K562 (cell line): Measurements from ENCODE around the gene TFF3. TPM values are rescaled to one million over a fixed set of nuclear protein-coding genes. Genes with fewer than 3 reads are reported as not detected.

ENCODE experiments used
- ATAC-seq: fragments of 200-7000 bp; cut with Tn5 transposase; 3 replicates; pipeline ENCODE4 v1.9.1; 2020; ENCODE audit warnings: moderate library complexity
- BruUV-seq: library from RNA; stranded (reverse); fragments of 400-500 nt; replicated peaks from 2 replicates; lab custom pipeline; 2021; lab: Mats Ljungman, UMichigan
- CTCF ChIA-PET: fragments of 300-600 bp; formaldehyde crosslinking; extraction: SDS; loops from one replicate; lab custom pipeline; 2021; ENCODE audit warnings: low intra/inter-chr PET ratio; lab: Yijun Ruan, JAX
- POLR2A ChIA-PET: fragments of 300-600, 350-650 bp; sonication (Branson Sonifier 250); formaldehyde crosslinking; extraction: SDS; loops from one replicate; lab custom pipeline; 2021; ENCODE audit warnings: antibody characterized with exemption, inconsistent platforms; lab: Yijun Ruan, JAX
- DNase-seq, 4 experiments: peaks; one replicate each; pipeline versions ENCODE4 v3.0.0 to v3.0.0-alpha.2; 2011 to 2018; ENCODE audit warnings: low spot score in 3 of 4, mixed read lengths in 3 of 4; ENCODE audit errors: extremely low read depth in 1 of 4
- FAIRE-seq: peaks from 2 replicates; lab custom pipeline; 2011; peaks lifted over from hg19 to GRCh38; lab: Jason Lieb, UNC
- H2AFZ ChIP-seq: 2 replicates; pipeline ENCODE4 v1.6.0; 2011; ENCODE audit warnings: low read depth, low read length, control low read depth, inconsistent platforms
- H3K27ac ChIP-seq: fragments of 200-600 bp; 3 replicates; pipeline ENCODE4 v1.8.0; 2011; ENCODE audit warnings: low read depth, mild to moderate bottlenecking, control low read depth, inconsistent platforms, low read length, moderate library complexity, mixed read lengths; ENCODE audit errors: extremely low read depth
- H3K27me3 ChIP-seq, 2 experiments: fragments of 300-600 bp in 1 of 2; 2 replicates in 1 of 2; 3 replicates in 1 of 2; pipeline versions ENCODE4 v1.6.0 to v1.8.0; 2011; ENCODE audit warnings: inconsistent platforms in 2 of 2, low read length in 2 of 2, mild to moderate bottlenecking in 1 of 2, mixed read lengths in 1 of 2, moderate library complexity in 1 of 2; ENCODE audit not compliant: control insufficient read depth in 2 of 2, insufficient read depth in 2 of 2
- H3K36me3 ChIP-seq: fragments of 300-600 bp; 3 replicates; pipeline ENCODE4 v1.8.0; 2011; ENCODE audit warnings: mild to moderate bottlenecking, low read length, inconsistent platforms; ENCODE audit not compliant: control insufficient read depth, insufficient read depth
- H3K4me1 ChIP-seq, 2 experiments: fragments of 200-600 bp in 1 of 2; replicated peaks in 1 of 2; 2 replicates in 1 of 2; 3 replicates in 1 of 2; pipeline versions ENCODE4 v1.5.1 to v1.8.0; 2011; ENCODE audit warnings: inconsistent platforms in 2 of 2, low read length in 2 of 2, mild to moderate bottlenecking in 1 of 2, mixed read lengths in 1 of 2, moderate library complexity in 1 of 2; ENCODE audit not compliant: control insufficient read depth in 2 of 2, insufficient read depth in 2 of 2
- H3K4me2 ChIP-seq: 2 replicates; pipeline ENCODE4 v1.6.1; 2011; ENCODE audit warnings: low read length, control low read depth, inconsistent platforms, mixed read lengths; ENCODE audit not compliant: insufficient read depth
- H3K4me3 ChIP-seq: fragments of 200-600 bp; sonication (generic), shearing (Covaris generic); 2 replicates; pipeline ENCODE4 v1.5.1; 2016; ENCODE audit warnings: control low read depth, inconsistent platforms
- H3K79me2 ChIP-seq: fragments of 200-600 bp; 3 replicates; pipeline ENCODE4 v1.8.0; 2011; ENCODE audit warnings: low read length, inconsistent platforms; ENCODE audit not compliant: control insufficient read depth, insufficient read depth
- H3K9ac ChIP-seq, 2 experiments: 2 replicates each; pipeline versions ENCODE4 v1.6.0 to v1.6.1; 2011; ENCODE audit warnings: low read depth in 2 of 2, low read length in 2 of 2, control low read depth in 1 of 2, inconsistent platforms in 1 of 2, mild to moderate bottlenecking in 1 of 2, mixed read lengths in 1 of 2; ENCODE audit not compliant: insufficient read depth in 1 of 2
- H3K9me1 ChIP-seq: one replicate; pipeline ENCODE4 v1.6.0; 2011; ENCODE audit warnings: inconsistent platforms, mild to moderate bottlenecking, low read length, moderate library complexity; ENCODE audit not compliant: control insufficient read depth, insufficient read depth
- H3K9me3 ChIP-seq: replicated peaks from 2 replicates; pipeline ENCODE4 v1.5.1; 2011; ENCODE audit warnings: low read depth, low read length, inconsistent platforms; ENCODE audit not compliant: control insufficient read depth, insufficient read depth
- H4K20me1 ChIP-seq: replicated peaks from 2 replicates; pipeline ENCODE4 v1.6.1; 2011; ENCODE audit warnings: low read length, inconsistent platforms, mixed read lengths; ENCODE audit not compliant: control insufficient read depth, insufficient read depth
- CREB1 ChIP-seq, 2 experiments: sonication (generic) in 1 of 2; formaldehyde crosslinking in 1 of 2; IDR thresholded peaks; 2 replicates each; pipeline versions ENCODE4 v1.6.1 to v1.8.0; 2012 to 2022; ENCODE audit warnings: inconsistent platforms in 1 of 2, mild to moderate bottlenecking in 1 of 2, missing genetic modification reagents in 1 of 2, moderate library complexity in 1 of 2
- CTBP1 ChIP-seq: fragments of 450-650 bp; IDR thresholded peaks from 2 replicates; pipeline ENCODE4 v1.6.1; 2016; ENCODE audit warnings: borderline replicate concordance
- DACH1 ChIP-seq: fragments of 450-650 bp; IDR thresholded peaks from 2 replicates; pipeline ENCODE4 v1.6.1; 2018; ENCODE audit not compliant: partially characterized antibody
- FOS ChIP-seq: IDR thresholded peaks from 3 replicates; pipeline ENCODE4 v1.6.1; 2011; ENCODE audit not compliant: insufficient read length; ENCODE audit errors: extremely low read depth
- HLTF ChIP-seq: fragments of 450-650 bp; IDR thresholded peaks from 2 replicates; pipeline ENCODE4 v1.6.1; 2016
- MAFK ChIP-seq: IDR thresholded peaks from 2 replicates; pipeline ENCODE4 v1.6.1; 2011; ENCODE audit warnings: low read length, improper control_type of control experiment
- MCM7 ChIP-seq, 2 experiments: fragments of 450-650 bp; IDR thresholded peaks; 2 replicates each; pipeline ENCODE4 v1.6.1; 2016 to 2018
- NFE2L1 ChIP-seq: fragments of 450-650 bp; IDR thresholded peaks from 2 replicates; pipeline ENCODE4 v1.6.1; 2016; ENCODE audit warnings: missing genetic modification characterization, low read depth, mild to moderate bottlenecking, missing compliant biosample characterization, moderate library complexity, borderline replicate concordance
- PHTF2 ChIP-seq: fragments of 250-450 bp; sonication (Bioruptor Pico); IDR thresholded peaks from 2 replicates; pipeline ENCODE4 v1.5.0; 2021; ENCODE audit warnings: mild to moderate bottlenecking
- PML ChIP-seq: IDR thresholded peaks from 2 replicates; pipeline ENCODE4 v1.6.1; 2012; ENCODE audit warnings: low read length, inconsistent platforms
- RUNX1 ChIP-seq: sonication (generic); IDR thresholded peaks from 2 replicates; pipeline ENCODE4 v1.6.1; 2016; ENCODE audit warnings: antibody characterized with exemption, low read depth
- SREBF2 ChIP-seq: sonication (generic); formaldehyde crosslinking; IDR thresholded peaks from 2 replicates; pipeline ENCODE4 v1.4.0; 2020; ENCODE audit warnings: mild to moderate bottlenecking, missing genetic modification reagents
- TCF7L2 ChIP-seq: fragments of 150-350 bp; IDR thresholded peaks from 2 replicates; pipeline ENCODE4 v1.6.1; 2016; ENCODE audit warnings: low read depth, mild to moderate bottlenecking, low read length, moderate library complexity
- TFAP4 ChIP-seq: sonication (generic); formaldehyde crosslinking; IDR thresholded peaks from 2 replicates; pipeline ENCODE4 v1.8.0; 2022; ENCODE audit warnings: missing genetic modification reagents, mild to moderate bottlenecking, moderate library complexity, borderline replicate concordance
- VEZF1 ChIP-seq: fragments of 200-800 bp; sonication (Bioruptor generic); IDR thresholded peaks from 2 replicates; pipeline ENCODE4 v1.6.1; 2017; ENCODE audit warnings: missing genetic modification characterization, missing compliant biosample characterization
- XRCC5 ChIP-seq: fragments of 200-400 bp; formaldehyde crosslinking; IDR thresholded peaks from 2 replicates; pipeline ENCODE4 v1.6.1; 2017; ENCODE audit warnings: low read depth, mild to moderate bottlenecking, low read length
- ZNF224 ChIP-seq: sonication (generic); formaldehyde crosslinking; IDR thresholded peaks from 2 replicates; pipeline ENCODE4 v1.8.0; 2022; ENCODE audit warnings: mild to moderate bottlenecking, missing genetic modification reagents
- WGBS: fragments of 100-300 bp; shearing (Covaris generic); methylation state at CpG from one replicate; pipeline ENCODE4 v1.1.6; 2016; ENCODE audit warnings: low coverage, mixed read lengths; ENCODE audit not compliant: insufficient coverage; ENCODE audit errors: missing lambda C conversion rate; 5-methylcytosine and 5-hydroxymethylcytosine counted together
- in situ Hi-C: fragments of 300-500 bp; cut with MboI; formaldehyde crosslinking; loops from 4 replicates; pipeline ENCODE4 v1.15.0; 2018; ENCODE audit warnings: inconsistent platforms, mixed read lengths
- intact Hi-C: fragments of 100-400 bp; cut with micrococcal nuclease; formaldehyde crosslinking; loops from 2 replicates; pipeline ENCODE4 v1.14.2; 2022
- polyA plus RNA-seq, 8 experiments: library from polyadenylated mRNA; depleted of rRNA in 4 of 8; stranded (reverse) in 5 of 8; unstranded in 3 of 8; fragments of >200 nt; fragmentation: Nextera tagmentation in 2 of 8; fragmentation: Illumina TruSeq in 1 of 8; extraction: Ambion mirVana in 2 of 8; extraction: Trizol in 1 of 8; gene quantifications; 2 replicates each; pipeline versions ENCODE4 v1.2.1 to v1.2.3, GENCODE V29; 2011 to 2014; ENCODE audit warnings: inconsistent platforms in 1 of 8, missing spikeins in 1 of 8
- total RNA-seq, 7 experiments: library from RNA; depleted of rRNA in 6 of 7; stranded (reverse); fragments of >200 nt in 6 of 7; fragmentation: Illumina TruSeq in 2 of 7; extraction: Trizol in 2 of 7; gene quantifications; 2 replicates each; pipeline versions ENCODE4 v1.2.1 to v1.2.3, GENCODE V29; 2011 to 2021; ENCODE audit warnings: low replicate concordance in 1 of 7
- TF ChIP-seq, protein P1 (sequence below): sonication (generic); formaldehyde crosslinking; IDR thresholded peaks from 2 replicates; pipeline ENCODE4 v1.8.0; 2022; ENCODE audit warnings: mild to moderate bottlenecking, missing genetic modification reagents

Gene TFF3
- total and polyA plus RNA-seq, 9 of the 15 experiments (the other 6 are each of a cell fraction or from before 2014, with no cell fraction given): 0.78 TPM; not detected in 8

DNA sequence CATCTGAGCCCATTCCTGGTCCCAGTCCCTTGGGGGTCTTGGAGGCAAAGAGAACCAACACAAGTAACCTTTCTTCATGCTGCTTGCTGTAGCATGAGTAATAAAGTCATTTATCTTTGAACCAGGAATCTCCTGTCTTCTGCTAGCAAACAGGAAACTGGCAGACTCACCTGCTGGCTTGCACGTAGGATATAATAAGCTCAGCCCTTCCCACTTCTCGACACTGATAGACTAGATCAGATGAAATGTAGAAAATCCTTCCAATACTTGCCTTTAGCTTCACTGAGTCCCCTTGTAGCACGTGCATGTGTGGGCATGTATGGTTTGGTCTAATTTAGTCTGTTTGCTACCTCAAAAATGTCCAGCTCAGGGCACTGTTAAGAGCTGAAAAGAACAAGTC, 42.1 kb upstream of the TFF3 start (continued):
- TF ChIP-seq VEZF1 (CRISPR knock-in tag): no peak
- TF ChIP-seq TFAP4 (CRISPR knock-in tag): no peak
- no peak for TF ChIP-seq CTBP1
- TF ChIP-seq RUNX1: no peak
- no peak for TF ChIP-seq ZNF224 (CRISPR knock-in tag)
- no peak for TF ChIP-seq MAFK
- TF ChIP-seq MCM7 (IDR thresholded peaks at IDR 0.05): no peak
- TF ChIP-seq PML: no peak
- no peak for TF ChIP-seq PHTF2 (CRISPR knock-in tag)

GRCh38 chr21:42356650-42357049, 41.4 kb upstream of the TFF3 start:
- intact Hi-C loops (no loop called here), in situ Hi-C loops (no loop called here)
- Histone ChIP-seq H3K9ac (no peak overlapping the region), H3K4me3 (no peak overlapping the region), H3K27ac (no peak overlapping the region), H3K4me1 (no peaks in the 10 kb centered on the region; a peak in 1 of 5 replicates), H2AFZ (no peak overlapping the region), H3K4me2 (no peak overlapping the region), H3K9me1 (no peaks in the 10 kb centered on the region), H3K79me2 (no peaks in the 10 kb centered on the region), H4K20me1 (no peaks in the 10 kb centered on the region; the same call in 1 of the 2 replicates), H3K9me3 (0 out of 2 replicates have a peak, but pooled peaks cover 2% of the 10 kb centered on the region), H3K27me3 (peaks cover 14 to 61% of the 10 kb centered on the region in 2 experiments), H3K36me3 (no peaks in the 10 kb centered on the region)
- ChIA-PET CTCF (no interaction called here), POLR2A (interaction anchor here (0.6 to 0.7 kb wide), 2 partner anchors 16 to 429 kb away, joined by 3 read pairs; no protein-coding TSS in a partner anchor)
- 2% methylated on average over 6 of the region's 6 CpGs for WGBS
- BruUV-seq: no TSS peak
- ATAC-seq (no peak), DNase-seq (no peak), FAIRE-seq (no peak)
- TF ChIP-seq XRCC5: no peak
- TF ChIP-seq FOS: no peak
- TF ChIP-seq DACH1: no peak
- TF ChIP-seq CREB1 (IDR thresholded peaks at IDR 0.05): no peak
- TF ChIP-seq CREB1 (CRISPR knock-in tag; IDR thresholded peaks at IDR 0.05): no peak
- no peak for TF ChIP-seq TCF7L2
- no peak for TF ChIP-seq NFE2L1 (tag)
- TF ChIP-seq HLTF: no peak
- no peak for TF ChIP-seq SREBF2 (CRISPR knock-in tag)
- TF ChIP-seq, protein P1, sequence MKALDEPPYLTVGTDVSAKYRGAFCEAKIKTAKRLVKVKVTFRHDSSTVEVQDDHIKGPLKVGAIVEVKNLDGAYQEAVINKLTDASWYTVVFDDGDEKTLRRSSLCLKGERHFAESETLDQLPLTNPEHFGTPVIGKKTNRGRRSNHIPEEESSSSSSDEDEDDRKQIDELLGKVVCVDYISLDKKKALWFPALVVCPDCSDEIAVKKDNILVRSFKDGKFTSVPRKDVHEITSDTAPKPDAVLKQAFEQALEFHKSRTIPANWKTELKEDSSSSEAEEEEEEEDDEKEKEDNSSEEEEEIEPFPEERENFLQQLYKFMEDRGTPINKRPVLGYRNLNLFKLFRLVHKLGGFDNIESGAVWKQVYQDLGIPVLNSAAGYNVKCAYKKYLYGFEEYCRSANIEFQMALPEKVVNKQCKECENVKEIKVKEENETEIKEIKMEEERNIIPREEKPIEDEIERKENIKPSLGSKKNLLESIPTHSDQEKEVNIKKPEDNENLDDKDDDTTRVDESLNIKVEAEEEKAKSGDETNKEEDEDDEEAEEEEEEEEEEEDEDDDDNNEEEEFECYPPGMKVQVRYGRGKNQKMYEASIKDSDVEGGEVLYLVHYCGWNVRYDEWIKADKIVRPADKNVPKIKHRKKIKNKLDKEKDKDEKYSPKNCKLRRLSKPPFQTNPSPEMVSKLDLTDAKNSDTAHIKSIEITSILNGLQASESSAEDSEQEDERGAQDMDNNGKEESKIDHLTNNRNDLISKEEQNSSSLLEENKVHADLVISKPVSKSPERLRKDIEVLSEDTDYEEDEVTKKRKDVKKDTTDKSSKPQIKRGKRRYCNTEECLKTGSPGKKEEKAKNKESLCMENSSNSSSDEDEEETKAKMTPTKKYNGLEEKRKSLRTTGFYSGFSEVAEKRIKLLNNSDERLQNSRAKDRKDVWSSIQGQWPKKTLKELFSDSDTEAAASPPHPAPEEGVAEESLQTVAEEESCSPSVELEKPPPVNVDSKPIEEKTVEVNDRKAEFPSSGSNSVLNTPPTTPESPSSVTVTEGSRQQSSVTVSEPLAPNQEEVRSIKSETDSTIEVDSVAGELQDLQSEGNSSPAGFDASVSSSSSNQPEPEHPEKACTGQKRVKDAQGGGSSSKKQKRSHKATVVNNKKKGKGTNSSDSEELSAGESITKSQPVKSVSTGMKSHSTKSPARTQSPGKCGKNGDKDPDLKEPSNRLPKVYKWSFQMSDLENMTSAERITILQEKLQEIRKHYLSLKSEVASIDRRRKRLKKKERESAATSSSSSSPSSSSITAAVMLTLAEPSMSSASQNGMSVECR (CRISPR knock-in tag): no peak
